NCI-H2227 (cell line): ENCODE data around the gene OR5T2.
"Not testable (repeated sequence)": the region's sequence is repeated elsewhere in the genome, so short reads cannot be mapped to it uniquely, and the experiment has no call there.

Experiments
- DNase-seq: peaks from one replicate; lab custom pipeline; 2025; ENCODE audit not compliant: unreplicated experiment; lab: John Stamatoyannopoulos, UW

OR5T2 gene

GRCh38 chr11:56234155-56234554, at the start of gene OR5T2:
OR5T2 (minus strand) TSS chr11:56234255; CDS start chr11:56233062, 1,193 bp downstream.
- DNase-seq = no peak

GRCh38 chr11:56273854-56274253, 39.8 kb upstream of the OR5T2 start, which contains the start of gene OR5T1:
OR5T1 (plus strand) TSS chr11:56274154; CDS start chr11:56275639, 1,485 bp downstream.
- no peak for DNase-seq

- DNase-seq = no peak
These were observed 37.0 kb upstream of the OR5T2 start for GRCh38 chr11:56271092-56271491.

GRCh38 chr11:56251954-56252353, 17.9 kb upstream of the OR5T2 start, which contains the start of gene OR5T3:
OR5T3 (plus strand) TSS chr11:56252254; CDS start chr11:56252254, 0 bp downstream.
- no peak for DNase-seq

- DNase-seq = not testable (repeated sequence)
These were observed 14.3 kb downstream of the OR5T2 start for GRCh38 chr11:56219735-56220134.

- DNase-seq = no peak
These were observed 19.5 kb downstream of the OR5T2 start for GRCh38 chr11:56214537-56214936.

GRCh38 chr11:56207790-56208189, 26.3 kb downstream of the OR5T2 start:
- no peak for DNase-seq

- no peak for DNase-seq
These were observed 36.7 kb downstream of the OR5T2 start for GRCh38 chr11:56197367-56197766.

GRCh38 chr11:56196705-56197104, 37.4 kb downstream of the OR5T2 start:
- no peak for DNase-seq

GRCh38 chr11:56188602-56189001, 45.5 kb downstream of the OR5T2 start:
- no peak for DNase-seq

- no peak for DNase-seq
These were observed 50.6 kb downstream of the OR5T2 start for GRCh38 chr11:56183459-56183858.
